H1 (cell line): ENCODE measurements around the gene CCDC88C. TPM values are rescaled to one million over a fixed set of nuclear protein-coding genes. Genes with fewer than 3 reads are reported as not detected.

Experiments used
- CTCF ChIA-PET: fragments of 300-600 bp; sonication (Branson Sonifier 250); formaldehyde crosslinking; loops from one replicate; lab custom pipeline; 2021; ENCODE audit not compliant: partially characterized antibody; lab: Charles Lee
- POLR2A ChIA-PET: fragments of 300-600 bp; sonication (Branson Sonifier 250); formaldehyde crosslinking; loops from one replicate; lab custom pipeline; 2021; ENCODE audit warnings: inconsistent platforms; ENCODE audit not compliant: partially characterized antibody; lab: Charles Lee
- DNase-seq, 2 experiments: peaks; one replicate each; pipeline versions ENCODE4 v3.0.0 to v3.0.0-alpha.2; 2010 to 2022; ENCODE audit warnings: low spot score in 2 of 2, low read depth in 1 of 2, mixed read lengths in 1 of 2
- FAIRE-seq: peaks from 2 replicates; lab custom pipeline; 2011; peaks lifted over from hg19 to GRCh38; lab: Jason Lieb, UNC
- H2AFZ ChIP-seq: 2 replicates; pipeline ENCODE4 v1.8.1; 2012; ENCODE audit warnings: low read length, inconsistent platforms
- H2AK5ac ChIP-seq: 2 replicates; pipeline ENCODE4 v1.6.1; 2013; ENCODE audit warnings: low read depth, low read length
- H2BK120ac ChIP-seq: replicated peaks from 2 replicates; pipeline ENCODE3; 2013; ENCODE audit warnings: low read depth, low read length, inconsistent platforms
- H2BK12ac ChIP-seq: 2 replicates; pipeline ENCODE4 v1.6.1; 2013; ENCODE audit warnings: low read depth, low read length
- H2BK15ac ChIP-seq: 2 replicates; pipeline ENCODE4 v1.6.1; 2013; ENCODE audit warnings: low read length
- H2BK20ac ChIP-seq: 2 replicates; pipeline ENCODE4 v1.6.1; 2013; ENCODE audit warnings: low read length
- H2BK5ac ChIP-seq: 2 replicates; pipeline ENCODE4 v1.6.1; 2013; ENCODE audit warnings: low read depth, low read length
- H3K14ac ChIP-seq: 2 replicates; pipeline ENCODE4 v1.6.1; 2013; ENCODE audit warnings: inconsistent platforms; ENCODE audit not compliant: insufficient read length
- H3K18ac ChIP-seq: 2 replicates; pipeline ENCODE4 v1.6.1; 2013; ENCODE audit warnings: low read length; ENCODE audit errors: extremely low read depth
- H3K23ac ChIP-seq: 2 replicates; pipeline ENCODE4 v1.6.1; 2013; ENCODE audit warnings: inconsistent platforms; ENCODE audit not compliant: insufficient read length
- H3K23me2 ChIP-seq: 2 replicates; pipeline ENCODE4 v1.6.1; 2013; ENCODE audit warnings: low read depth, low read length
- H3K27ac ChIP-seq: 2 replicates; pipeline ENCODE4 v1.6.1; 2011; ENCODE audit warnings: low read depth, low read length, inconsistent platforms
- H3K27me3 ChIP-seq, 4 experiments: replicated peaks in 1 of 4; 1 replicate in 1 of 4; 2 replicates in 3 of 4; pipeline versions ENCODE4 v1.6.1 to v1.8.1; 2011 to 2013; ENCODE audit warnings: low read length in 3 of 4, mild to moderate bottlenecking in 3 of 4, inconsistent platforms in 2 of 4, mixed read lengths in 2 of 4, moderate library complexity in 1 of 4; ENCODE audit not compliant: control insufficient read depth in 3 of 4, insufficient read depth in 3 of 4; ENCODE audit errors: extremely low read depth in 1 of 4
- H3K36me3 ChIP-seq, 4 experiments: 2 replicates each; pipeline versions ENCODE4 v1.6.1 to v1.8.1; 2011 to 2013; ENCODE audit warnings: mild to moderate bottlenecking in 4 of 4, low read length in 3 of 4, moderate library complexity in 2 of 4, control low read depth in 1 of 4, inconsistent platforms in 1 of 4; ENCODE audit not compliant: insufficient read depth in 4 of 4, control insufficient read depth in 2 of 4
- H3K4ac ChIP-seq: replicated peaks from 2 replicates; pipeline ENCODE3; 2013; ENCODE audit warnings: low read length, low read depth, mixed read lengths, inconsistent platforms; ENCODE audit not compliant: insufficient read length
- H3K4me1 ChIP-seq, 4 experiments: replicated peaks in 1 of 4; 1 replicate in 1 of 4; 2 replicates in 3 of 4; pipeline versions ENCODE4 v1.6.1 to v1.8.1; 2011 to 2013; ENCODE audit warnings: low read length in 3 of 4, inconsistent platforms in 2 of 4, mixed read lengths in 1 of 4; ENCODE audit not compliant: insufficient read depth in 4 of 4, control insufficient read depth in 3 of 4
- H3K4me2 ChIP-seq, 2 experiments: 2 replicates each; pipeline versions ENCODE4 v1.6.1 to v1.8.1; 2011 to 2013; ENCODE audit warnings: low read depth in 2 of 2, low read length in 2 of 2, control low read depth in 1 of 2, inconsistent platforms in 1 of 2, mild to moderate bottlenecking in 1 of 2; ENCODE audit not compliant: insufficient read depth in 1 of 2
- H3K4me3 ChIP-seq, 4 experiments: fragments of 200-600, 300-600 bp in 1 of 4; sonication (generic), shearing (Covaris generic), sonication (Bioruptor Twin) in 1 of 4; 2 replicates each; pipeline versions ENCODE4 v1.5.1 to v1.8.1; 2011 to 2016; ENCODE audit warnings: low read length in 4 of 4, low read depth in 3 of 4, control low read depth in 2 of 4, inconsistent platforms in 2 of 4, mild to moderate bottlenecking in 2 of 4, mixed read lengths in 1 of 4, moderate library complexity in 1 of 4; ENCODE audit not compliant: insufficient read depth in 2 of 4; ENCODE audit errors: extremely low read depth in 1 of 4
- H3K56ac ChIP-seq: replicated peaks from 2 replicates; pipeline ENCODE3; 2013; ENCODE audit warnings: low read depth, mild to moderate bottlenecking, mixed read lengths, low read length, inconsistent platforms; ENCODE audit not compliant: insufficient read length
- H3K79me1 ChIP-seq: 2 replicates; pipeline ENCODE4 v1.6.1; 2013; ENCODE audit warnings: low read depth, low read length, control low read depth
- H3K79me2 ChIP-seq, 2 experiments: 2 replicates each; pipeline versions ENCODE4 v1.6.1 to v1.8.1; 2012 to 2013; ENCODE audit warnings: low read length in 2 of 2, mild to moderate bottlenecking in 2 of 2, inconsistent platforms in 1 of 2; ENCODE audit not compliant: insufficient read depth in 2 of 2, control insufficient read depth in 1 of 2
- H3K9ac ChIP-seq, 4 experiments: replicated peaks in 1 of 4; 1 replicate in 1 of 4; 2 replicates in 3 of 4; pipeline versions ENCODE4 v1.6.1 to v1.8.1; 2011 to 2013; ENCODE audit warnings: low read depth in 3 of 4, low read length in 3 of 4, control low read depth in 2 of 4, mild to moderate bottlenecking in 2 of 4, moderate library complexity in 2 of 4, inconsistent platforms in 1 of 4; ENCODE audit errors: extremely low read depth in 1 of 4
- H3K9me3 ChIP-seq, 2 experiments: 2 replicates each; pipeline versions ENCODE4 v1.6.1 to v1.8.1; 2012 to 2013; ENCODE audit warnings: mild to moderate bottlenecking in 2 of 2, moderate library complexity in 2 of 2, control low read depth in 1 of 2, inconsistent platforms in 1 of 2, low read depth in 1 of 2, low read length in 1 of 2, mixed read lengths in 1 of 2; ENCODE audit not compliant: insufficient read depth in 2 of 2
- H4K20me1 ChIP-seq, 2 experiments: replicated peaks in 1 of 2; 2 replicates each; pipeline versions ENCODE3 to v1.8.1; 2011 to 2013; ENCODE audit warnings: inconsistent platforms in 2 of 2, low read length in 2 of 2, mild to moderate bottlenecking in 1 of 2; ENCODE audit not compliant: insufficient read depth in 2 of 2, control insufficient read depth in 1 of 2
- H4K5ac ChIP-seq: 2 replicates; pipeline ENCODE4 v1.6.1; 2013; ENCODE audit warnings: low read length, low read depth, mixed read lengths, inconsistent platforms; ENCODE audit not compliant: insufficient read length
- H4K8ac ChIP-seq: 2 replicates; pipeline ENCODE4 v1.8.0; 2013; ENCODE audit warnings: mild to moderate bottlenecking, moderate library complexity, low read length, inconsistent platforms; ENCODE audit not compliant: insufficient read depth; ENCODE audit errors: extremely low read depth
- H4K91ac ChIP-seq: replicated peaks from 2 replicates; pipeline ENCODE3; 2013; ENCODE audit warnings: low read length, mixed read lengths, inconsistent platforms; ENCODE audit not compliant: insufficient read length
- ATF2 ChIP-seq: IDR thresholded peaks from 2 replicates; pipeline ENCODE4 v1.6.1; 2012; ENCODE audit warnings: low read length, inconsistent platforms
- BCL11A ChIP-seq, 2 experiments: IDR thresholded peaks; one replicate each; pipeline ENCODE4 v1.6.1; 2011; ENCODE audit warnings: low read depth in 2 of 2, low read length in 2 of 2, mild to moderate bottlenecking in 2 of 2
- KDM5A ChIP-seq: fragments of 200-600 bp; IDR thresholded peaks from 2 replicates; pipeline ENCODE4 v1.7.1; 2012; ENCODE audit warnings: mild to moderate bottlenecking, low read length, inconsistent platforms, mixed read lengths
- MAX ChIP-seq: IDR thresholded peaks from 2 replicates; pipeline ENCODE4 v1.6.1; 2012; ENCODE audit warnings: inconsistent platforms
- NANOG ChIP-seq: IDR thresholded peaks from 2 replicates; pipeline ENCODE4 v1.6.1; 2011; ENCODE audit warnings: low read length, low read depth, mild to moderate bottlenecking, inconsistent platforms; ENCODE audit not compliant: insufficient read depth, poor library complexity, severe bottlenecking
- POLR2AphosphoS5 ChIP-seq: IDR thresholded peaks from 2 replicates; pipeline ENCODE4 v1.6.1; 2011; ENCODE audit warnings: low read depth, low read length
- RAD21 ChIP-seq, 2 experiments: IDR thresholded peaks in 1 of 2; conservative IDR thresholded peaks in 1 of 2; 2 replicates each; pipeline ENCODE4 v1.6.1; 2011; ENCODE audit warnings: low read depth in 2 of 2, low read length in 2 of 2, improper control_type of control experiment in 1 of 2, inconsistent platforms in 1 of 2, mild to moderate bottlenecking in 1 of 2, moderate library complexity in 1 of 2
- RFX5 ChIP-seq: IDR thresholded peaks from 2 replicates; pipeline ENCODE4 v1.6.1; 2011; ENCODE audit warnings: low read depth, low read length, improper control_type of control experiment, borderline replicate concordance
- SIX5 ChIP-seq: IDR thresholded peaks from 2 replicates; pipeline ENCODE4 v1.6.1; 2011; ENCODE audit warnings: mild to moderate bottlenecking, low read depth, low read length
- SRF ChIP-seq: IDR thresholded peaks from 2 replicates; pipeline ENCODE4 v1.6.1; 2011; ENCODE audit warnings: mild to moderate bottlenecking, low read depth, low read length, moderate library complexity
- TBP ChIP-seq: IDR thresholded peaks from 2 replicates; pipeline ENCODE4 v1.6.1; 2011; ENCODE audit warnings: low read depth, low read length, improper control_type of control experiment
- WGBS, 2 experiments: shearing (Covaris generic) in 1 of 2; methylation state at CpG; one replicate each; pipeline versions ENCODE4 v1.1.6 to v1.1.7; 2013 to 2015; ENCODE audit warnings: low lambda C conversion rate in 2 of 2, mixed read lengths in 2 of 2, inconsistent platforms in 1 of 2, low coverage in 1 of 2, missing lambda C conversion rate in 1 of 2; ENCODE audit not compliant: insufficient replicate concordance in 2 of 2, insufficient coverage in 1 of 2, insufficient read length in 1 of 2; ENCODE audit errors: extremely low coverage in 1 of 2, missing lambda C conversion rate in 1 of 2; 5-methylcytosine and 5-hydroxymethylcytosine counted together
- polyA plus RNA-seq, 7 experiments: library from polyadenylated mRNA; depleted of rRNA in 3 of 7; stranded (reverse) in 5 of 7; unstranded in 2 of 7; fragments of >200 nt in 5 of 7; fragments of 200-250 nt in 2 of 7; gene quantifications; 1 replicate in 5 of 7; 2 replicates in 1 of 7; 4 replicates in 1 of 7; pipeline versions ENCODE4 v1.2.1 to v1.2.3, GENCODE V29; 2011 to 2013; ENCODE audit warnings: missing spikeins in 2 of 7, mixed read lengths in 2 of 7
- total RNA-seq: library from RNA; stranded (reverse); fragmentation: NEBNext Ultra II Directional; extraction: Animal tissue kit (Norgen Biotek cat#: 25700); gene quantifications from 2 replicates; pipeline ENCODE4 v1.2.1, GENCODE V29; 2021

CCDC88C gene
- total and polyA plus RNA-seq, 2 of the 8 experiments (the other 6 are each of a cell fraction or from before 2014, with no cell fraction given) = 10.3 to 57.7 TPM

GRCh38 chr14:91344096-91344495, 73.5 kb downstream of the CCDC88C start:
- 73% methylated on average over 5 of the region's 5 CpGs; no CpG with 5 or more reads in 1 of the 2 experiments for whole genome bisulfite sequencing, 2 experiments
- Histone ChIP-seq H2BK15ac (no peak overlapping the region), H4K91ac (no peak overlapping the region), H3K79me1 (peaks cover 8% of the 10 kb centered on the region), H3K4me1 (peaks cover 0 to 2% (median 2%) of the 10 kb centered on the region in 4 experiments; a peak in 6 of 7 replicates), H2BK12ac (no peak overlapping the region), H2BK5ac (no peak overlapping the region), H4K5ac (no peak overlapping the region), H3K14ac (no peak overlapping the region), H3K9me3 (no peaks in the 10 kb centered on the region), H3K79me2 (peaks cover 2 to 22% of the 10 kb centered on the region in 2 experiments; a peak in 1 of 4 replicates), H3K4ac (no peak overlapping the region), H3K23me2 (no peaks in the 10 kb centered on the region; the same call in 1 of the 2 replicates), H2AK5ac (no peak overlapping the region), H3K9ac (no peak overlapping the region), H3K18ac (no peak overlapping the region), H3K23ac (no peak overlapping the region), H3K36me3 (peaks cover 0 to 21% (median 4%) of the 10 kb centered on the region in 4 experiments; a peak in 5 of 8 replicates), H2AFZ (no peak overlapping the region), H3K27ac (no peak overlapping the region), H3K27me3 (no peaks in the 10 kb centered on the region), H2BK20ac (no peak overlapping the region), H4K20me1 (peaks cover 0 to 1% of the 10 kb centered on the region in 2 experiments), H3K56ac (no peak overlapping the region), H4K8ac (no peak overlapping the region), H3K4me2 (no peak overlapping the region), H2BK120ac (no peak overlapping the region), H3K4me3 (no peak overlapping the region)
- CTCF ChIA-PET = interaction anchor here (1.5 to 11.6 kb wide), 4 partner anchors 14 to 74 kb away, joined by 5 to 135 read pairs (median 34); partner anchors contain the start of gene CCDC88C
- POLR2A ChIA-PET = no interaction called here
- DNase-seq (no peak), FAIRE-seq (no peak)
- TF ChIP-seq POLR2AphosphoS5 (no peak), SIX5 (no peak), SRF (no peak), TBP (no peak), RFX5 (no peak), NANOG (no peak), BCL11A (IDR thresholded peaks at IDR 0.05; ENCODE audit: low read depth in 2 of 2, low read length in 2 of 2) (no peak), MAX (no peak), KDM5A (no peak), RAD21 (IDR thresholded peaks at IDR 0.05 in 1 of 2, conservative IDR thresholded peaks at IDR 0.05 in 1 of 2; ENCODE audit: low read depth in 2 of 2, low read length in 2 of 2) (no peak), ATF2 (no peak)
